ENCODE measurements around the gene B3GALT6.

Gene B3GALT6

GRCh38 chr1:1231400-1232207, 433 bp upstream of the B3GALT6 start, which contains the start of gene SDF4 (continued):
- 0 out of 2 replicates have a peak, but pooled peaks have one; percentile 28 for TF ChIP-seq ZNF518A (tag by site-specific recombination; conservative IDR thresholded peaks at IDR 0.05; ENCODE audit: low read depth)
- TF ChIP-seq ZNF76 (tag by site-specific recombination; IDR thresholded peaks at IDR 0.05; ENCODE audit: borderline replicate concordance, low read depth) = peak; percentile 90; the same call in 1 of the 2 replicates
- no peak for TF ChIP-seq ZNF157 (tag by site-specific recombination; IDR thresholded peaks at IDR 0.05)
- no peak for TF ChIP-seq ZBTB17 (tag by site-specific recombination; IDR thresholded peaks at IDR 0.05)
- no peak for TF ChIP-seq ZIC2 (tag by site-specific recombination; IDR thresholded peaks at IDR 0.05)
- TF ChIP-seq ZNF214 (tag by site-specific recombination; IDR thresholded peaks at IDR 0.05; ENCODE audit: borderline replicate concordance) = no peak
- TF ChIP-seq ZNF521 (tag by site-specific recombination; IDR thresholded peaks at IDR 0.05) = no peak
- TF ChIP-seq ZNF114 (tag by site-specific recombination; IDR thresholded peaks at IDR 0.05) = no peak
- TF ChIP-seq ZBTB8A (tag by site-specific recombination; IDR thresholded peaks at IDR 0.05) = peak; percentile 67
- TF ChIP-seq ZNF37A (tag by site-specific recombination; IDR thresholded peaks at IDR 0.05) = no peak
- peak; percentile 13; the same call in 1 of the 2 replicates for TF ChIP-seq ZBTB6 (tag by site-specific recombination; IDR thresholded peaks at IDR 0.05)
- TF ChIP-seq ZNF580 (tag by site-specific recombination; IDR thresholded peaks at IDR 0.05) = no peak
- peak; percentile 57; the same call in 1 of the 2 replicates for TF ChIP-seq SP7 (tag by site-specific recombination; IDR thresholded peaks at IDR 0.05)
- no peak for TF ChIP-seq ZFP69B (tag by site-specific recombination; IDR thresholded peaks at IDR 0.05)
- no peak for TF ChIP-seq MZF1 (tag by site-specific recombination; IDR thresholded peaks at IDR 0.05; ENCODE audit: borderline replicate concordance)
- TF ChIP-seq ZNF211 (tag by site-specific recombination; IDR thresholded peaks at IDR 0.05; ENCODE audit: low read depth) = no peak
- TF ChIP-seq ZNF670 (tag by site-specific recombination; IDR thresholded peaks at IDR 0.05; ENCODE audit: low read depth) = no peak
- TF ChIP-seq GLIS1 (tag by site-specific recombination; IDR thresholded peaks at IDR 0.05) = peak; percentile 38; the same call in 1 of the 2 replicates
- TF ChIP-seq ZNF280C (tag by site-specific recombination; IDR thresholded peaks at IDR 0.05) = no peak
- no peak for TF ChIP-seq ZNF18 (tag by site-specific recombination; IDR thresholded peaks at IDR 0.05)
- no peak for TF ChIP-seq PBX3 (CRISPR knock-in tag; IDR thresholded peaks at IDR 0.05)
- peak; percentile 27; the same call in 1 of the 2 replicates for TF ChIP-seq EGR2 (tag by site-specific recombination; IDR thresholded peaks at IDR 0.05; ENCODE audit: low read depth)
- peak; percentile 56; the same call in 1 of the 2 replicates for TF ChIP-seq PRDM10 (tag by site-specific recombination; IDR thresholded peaks at IDR 0.05)
